HG02571 (cell line): ENCODE results near the gene SUPV3L1.
"Not testable (repeated sequence)": the region's sequence is repeated elsewhere in the genome, so short reads cannot be mapped to it uniquely, and the experiment has no call there.

Experiments
- ATAC-seq: cut with Tn5 transposase; IDR thresholded peaks from one replicate; pipeline ENCODE4 v1.9.1; 2021; ENCODE audit warnings: mild to moderate bottlenecking, moderate library complexity; ENCODE audit not compliant: unreplicated experiment

Gene SUPV3L1

DNA sequence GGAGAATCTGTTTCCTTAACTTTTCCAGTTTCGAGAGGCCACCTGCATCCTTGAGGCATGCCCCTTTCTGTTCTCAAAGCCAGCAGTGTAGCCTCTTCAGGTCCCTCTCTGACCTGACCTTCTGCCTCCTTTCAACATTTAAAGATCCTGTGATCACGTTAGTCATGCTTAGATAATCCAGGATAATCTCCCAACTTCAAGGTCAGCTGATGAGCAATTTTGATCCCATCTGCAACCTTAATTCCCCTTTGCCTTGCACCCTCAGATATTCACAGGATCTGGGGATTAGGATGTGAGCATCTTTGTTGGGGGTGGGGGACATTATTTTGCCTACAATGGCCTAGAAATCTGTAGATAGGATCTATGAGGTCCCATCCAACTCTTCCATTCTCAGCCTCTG is 48.1 kb downstream of the SUPV3L1 start:
- ATAC-seq = no peak

DNA sequence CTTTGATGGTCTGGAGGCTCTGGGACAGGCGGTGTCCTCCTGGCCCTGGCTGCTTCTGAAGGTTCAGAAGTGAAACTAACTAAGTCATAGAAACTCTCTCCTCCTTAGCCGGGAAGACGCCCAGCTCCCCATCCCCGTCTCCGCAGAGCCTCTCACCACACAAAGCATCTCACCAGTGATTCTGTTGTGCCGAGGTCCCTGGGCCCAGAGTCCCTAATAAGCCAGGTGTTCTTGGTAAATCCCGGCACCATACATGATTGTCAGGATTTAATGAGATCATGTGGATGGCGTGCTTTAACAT is 49.5 kb downstream of the SUPV3L1 start:
- ATAC-seq = no peak

GRCh38 chr10:69230128-69230527 is 50.1 kb downstream of the SUPV3L1 start:
- ATAC-seq = no peak

GRCh38 chr10:69232252-69232651 is 52.2 kb downstream of the SUPV3L1 start:
- no peak for ATAC-seq

DNA sequence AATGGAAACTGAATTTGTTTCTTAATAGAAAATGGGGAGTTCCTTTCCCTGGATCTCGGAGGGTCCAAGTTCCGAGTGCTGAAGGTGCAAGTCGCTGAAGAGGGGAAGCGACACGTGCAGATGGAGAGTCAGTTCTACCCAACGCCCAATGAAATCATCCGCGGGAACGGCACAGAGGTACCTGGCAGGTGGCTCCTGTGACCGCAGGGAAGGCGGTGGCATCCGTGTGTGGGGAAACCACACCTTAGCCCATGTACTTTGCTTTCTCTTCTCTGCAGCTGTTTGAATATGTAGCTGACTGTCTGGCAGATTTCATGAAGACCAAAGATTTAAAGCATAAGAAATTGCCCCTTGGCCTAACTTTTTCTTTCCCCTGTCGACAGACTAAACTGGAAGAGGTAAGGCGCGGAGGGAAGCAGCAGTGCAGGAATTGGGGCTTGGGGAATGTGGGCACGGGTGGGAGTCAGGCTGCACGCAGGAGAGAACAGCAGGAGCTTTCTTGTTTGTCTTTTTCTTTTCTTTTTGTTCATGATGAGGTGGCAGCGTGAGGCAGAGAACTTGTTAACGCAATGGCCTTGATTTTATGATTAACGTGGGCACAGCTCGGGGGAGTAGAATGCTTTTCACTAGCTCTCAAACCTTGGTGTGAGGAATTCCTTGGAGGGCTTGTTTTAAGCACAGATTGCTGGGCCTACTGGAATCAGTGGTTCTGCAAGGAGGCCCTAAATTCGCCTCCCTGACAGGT is 52.9 kb downstream of the SUPV3L1 start:
- ATAC-seq = no peak

DNA sequence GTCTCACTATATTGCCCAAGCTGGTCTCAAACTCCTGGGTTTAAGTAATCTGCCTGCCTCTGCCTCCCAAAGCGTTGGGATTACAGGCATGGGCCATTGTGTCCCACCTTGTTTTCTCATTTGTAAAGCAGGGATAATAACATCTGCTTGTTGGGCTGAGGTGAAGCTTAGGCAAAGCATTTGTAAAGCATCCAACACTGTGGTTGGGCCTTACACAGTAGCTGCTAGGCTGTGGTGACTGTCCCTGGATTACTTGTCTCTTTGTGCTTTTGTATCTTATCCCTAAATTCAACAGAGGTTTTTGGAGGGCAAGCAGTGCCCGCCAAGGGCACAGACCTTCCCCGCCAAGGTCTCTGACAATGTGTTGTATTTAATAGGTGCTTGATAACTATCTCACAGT is 54.4 kb downstream of the SUPV3L1 start:
- no peak for ATAC-seq

DNA sequence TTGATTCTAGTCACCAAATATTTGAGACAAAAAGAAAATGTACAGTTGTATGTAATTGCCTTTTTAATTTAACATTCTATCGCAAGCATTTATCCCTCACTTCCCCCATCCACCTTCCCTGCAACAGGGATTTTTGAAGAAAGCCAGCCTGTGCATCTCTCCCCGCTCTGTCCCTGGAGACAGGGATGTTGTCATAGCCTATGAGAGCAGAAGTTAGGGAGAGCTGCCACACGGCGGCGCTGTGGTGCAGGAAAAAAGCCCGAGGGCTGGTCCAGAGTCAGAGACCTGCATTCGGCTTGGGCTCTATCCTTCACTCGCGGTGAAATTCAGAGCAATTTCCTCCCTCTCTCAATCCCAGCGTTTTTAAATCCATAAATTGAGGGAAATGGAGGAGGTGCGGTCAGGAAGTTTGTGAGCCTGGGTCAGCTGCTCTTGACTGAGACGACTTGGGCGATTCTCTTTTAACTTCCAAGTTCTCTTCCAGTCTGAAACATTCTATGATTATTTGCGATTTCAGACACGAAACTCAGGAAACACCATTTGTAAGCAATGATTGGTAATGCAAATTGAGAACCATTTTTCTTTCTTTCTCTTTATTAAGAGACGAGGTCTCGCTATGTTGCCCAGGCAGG is 57.6 kb downstream of the SUPV3L1 start:
- peak; percentile 85 for ATAC-seq

DNA sequence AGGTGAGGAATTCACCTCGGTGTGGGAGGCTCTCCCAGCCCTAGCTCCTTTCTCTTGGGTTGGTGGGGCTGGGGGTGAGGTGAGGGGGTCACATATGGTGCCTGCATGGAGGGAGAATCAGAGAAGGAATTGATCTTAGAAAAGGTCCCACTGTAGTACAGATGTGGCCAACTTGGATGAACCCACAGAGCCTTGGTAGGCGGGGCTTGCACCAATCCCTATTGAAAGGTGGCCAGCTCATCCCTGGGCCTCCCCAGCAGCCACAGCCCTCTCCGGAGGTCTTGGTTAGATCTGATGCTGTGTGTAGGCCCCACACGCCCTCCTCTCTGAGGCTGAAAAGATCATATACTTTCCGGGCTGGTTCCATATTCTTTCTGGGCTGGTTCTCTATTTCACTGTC is 59.1 kb downstream of the SUPV3L1 start:
- no peak for ATAC-seq

DNA sequence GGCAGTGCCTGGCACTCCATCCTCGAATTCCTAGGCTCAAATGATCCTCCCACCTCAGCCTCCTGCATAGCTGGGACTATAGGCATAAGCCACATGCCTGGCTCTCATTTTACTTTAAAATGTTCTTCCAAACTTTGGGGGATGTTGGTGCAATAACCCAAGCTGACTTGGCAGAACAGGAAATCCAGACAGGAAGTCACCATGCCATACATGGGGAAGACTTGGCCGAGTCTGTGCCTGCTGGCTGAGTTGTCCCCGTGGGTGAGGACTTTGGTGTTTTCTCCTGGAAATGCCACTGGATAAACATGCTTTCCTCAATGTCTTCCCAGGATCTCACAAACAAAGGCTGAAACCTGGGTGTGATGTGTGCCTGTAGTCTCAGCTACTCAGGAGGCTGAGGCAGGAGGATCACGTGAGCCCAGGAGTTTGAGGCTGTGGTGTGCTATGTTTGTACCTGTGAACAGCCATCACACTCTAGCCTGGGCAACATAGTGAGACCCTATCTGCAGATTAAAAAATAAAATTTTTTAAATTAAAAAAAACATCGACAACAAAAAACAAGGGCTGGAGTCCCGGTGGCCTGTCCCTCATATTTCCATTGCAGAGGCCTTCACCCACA is 59.9 kb downstream of the SUPV3L1 start:
- ATAC-seq = no peak

DNA sequence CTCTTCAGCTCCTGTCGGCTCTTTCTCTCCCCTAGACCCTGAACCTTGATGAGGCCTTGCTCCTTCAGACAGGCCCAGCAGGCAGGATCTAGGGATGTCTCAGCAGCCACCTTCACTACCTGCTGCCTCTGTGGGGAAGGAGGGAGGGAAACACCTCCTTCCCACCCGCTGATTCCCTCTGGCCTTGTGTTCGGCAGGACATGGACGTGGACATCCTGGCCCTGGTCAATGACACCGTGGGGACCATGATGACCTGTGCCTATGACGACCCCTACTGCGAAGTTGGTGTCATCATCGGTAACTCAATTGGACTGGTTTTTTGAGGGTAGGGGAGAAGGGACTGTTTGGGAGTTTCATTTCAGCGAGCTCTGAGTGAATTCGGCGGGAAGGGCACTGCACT is 60.4 kb downstream of the SUPV3L1 start:
- no peak for ATAC-seq

DNA sequence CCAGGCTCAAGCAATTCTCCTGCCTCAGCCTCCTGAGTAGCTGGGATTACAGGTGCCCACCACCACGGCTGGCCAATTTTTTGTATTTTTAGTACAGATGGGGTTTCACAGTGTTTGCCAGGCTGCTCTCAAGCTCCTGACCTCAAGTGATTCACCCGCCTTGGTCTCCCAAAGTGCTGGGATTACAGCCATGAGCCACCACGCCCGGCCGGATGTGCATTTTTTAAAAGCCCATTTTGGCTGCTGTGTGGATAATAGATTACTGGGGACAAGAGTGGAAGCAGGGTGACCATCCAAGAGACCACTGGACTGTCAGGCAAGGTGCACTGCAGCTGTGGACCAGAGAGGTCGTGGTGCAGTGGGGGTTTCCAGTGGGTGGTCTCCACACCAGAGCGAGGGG is 61.5 kb downstream of the SUPV3L1 start:
- no peak for ATAC-seq

- ATAC-seq = no peak
These were observed 62.2 kb downstream of the SUPV3L1 start for GRCh38 chr10:69242040-69242851.

GRCh38 chr10:69242852-69243212 is 62.8 kb downstream of the SUPV3L1 start:
- no peak for ATAC-seq

- ATAC-seq = no peak
These were observed 63.8 kb downstream of the SUPV3L1 start for GRCh38 chr10:69243817-69244216.

DNA sequence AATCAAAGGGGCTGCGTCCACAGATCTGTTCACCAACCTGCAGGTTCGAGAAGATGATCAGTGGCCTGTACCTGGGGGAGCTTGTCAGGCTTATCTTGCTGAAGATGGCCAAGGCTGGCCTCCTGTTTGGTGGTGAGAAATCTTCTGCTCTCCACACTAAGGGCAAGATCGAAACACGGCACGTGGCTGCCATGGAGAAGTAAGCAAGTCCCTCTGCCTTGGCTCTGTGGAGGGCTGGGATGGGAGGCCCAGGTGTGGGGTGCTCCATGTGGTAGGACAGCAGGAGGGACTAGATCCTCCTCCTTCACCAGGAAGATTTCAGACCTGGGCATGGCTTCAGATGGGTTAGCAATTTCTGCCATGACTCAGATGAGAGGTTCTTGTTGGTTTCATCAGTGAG is 66.0 kb downstream of the SUPV3L1 start:
- no peak for ATAC-seq

DNA sequence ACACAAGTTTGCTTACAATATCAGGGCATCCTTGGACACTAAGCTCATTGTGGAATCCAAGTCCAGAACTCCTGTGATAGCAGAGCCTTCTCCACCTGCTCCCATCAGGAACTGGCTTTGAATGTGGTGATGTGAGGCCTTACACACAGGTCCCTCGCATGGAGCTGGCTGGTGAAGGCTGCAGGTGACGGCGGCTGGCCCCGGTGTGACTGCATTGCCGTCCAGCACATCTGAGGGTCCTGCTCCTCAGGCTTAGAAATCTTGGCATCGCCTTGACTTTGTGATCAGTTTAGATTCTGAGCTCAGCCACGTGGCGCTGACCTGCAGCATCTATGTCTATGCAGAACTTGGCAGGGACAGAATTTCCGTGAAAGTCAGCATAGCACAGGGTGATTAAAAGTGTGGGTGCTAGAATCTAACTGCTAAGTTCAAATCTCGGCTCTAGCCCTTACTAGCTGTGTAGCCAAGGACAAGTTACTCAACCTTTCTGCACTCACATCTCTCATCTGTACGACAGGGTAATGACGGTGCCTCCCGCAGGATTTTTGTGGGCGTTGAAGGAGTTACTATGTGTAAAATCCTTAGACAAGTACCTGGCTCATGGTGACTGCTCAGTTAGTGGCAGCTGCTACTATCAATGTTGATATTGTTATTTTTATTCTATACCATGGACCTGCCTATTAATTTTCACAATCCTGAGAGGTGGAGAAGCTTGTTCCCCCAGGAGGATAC is 66.7 kb downstream of the SUPV3L1 start:
- no peak for ATAC-seq

DNA sequence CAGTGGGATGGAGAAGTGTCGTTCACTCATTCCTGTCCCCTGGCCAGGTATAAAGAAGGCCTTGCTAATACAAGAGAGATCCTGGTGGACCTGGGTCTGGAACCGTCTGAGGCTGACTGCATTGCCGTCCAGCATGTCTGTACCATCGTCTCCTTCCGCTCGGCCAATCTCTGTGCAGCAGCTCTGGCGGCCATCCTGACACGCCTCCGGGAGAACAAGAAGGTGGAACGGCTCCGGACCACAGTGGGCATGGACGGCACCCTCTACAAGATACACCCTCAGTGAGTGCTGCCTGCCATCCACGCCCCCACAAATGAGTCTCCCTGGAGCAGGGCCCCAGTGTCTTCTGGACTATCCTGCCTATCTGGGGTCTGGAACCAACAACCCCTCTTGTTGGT is 67.3 kb downstream of the SUPV3L1 start:
- no peak for ATAC-seq

DNA sequence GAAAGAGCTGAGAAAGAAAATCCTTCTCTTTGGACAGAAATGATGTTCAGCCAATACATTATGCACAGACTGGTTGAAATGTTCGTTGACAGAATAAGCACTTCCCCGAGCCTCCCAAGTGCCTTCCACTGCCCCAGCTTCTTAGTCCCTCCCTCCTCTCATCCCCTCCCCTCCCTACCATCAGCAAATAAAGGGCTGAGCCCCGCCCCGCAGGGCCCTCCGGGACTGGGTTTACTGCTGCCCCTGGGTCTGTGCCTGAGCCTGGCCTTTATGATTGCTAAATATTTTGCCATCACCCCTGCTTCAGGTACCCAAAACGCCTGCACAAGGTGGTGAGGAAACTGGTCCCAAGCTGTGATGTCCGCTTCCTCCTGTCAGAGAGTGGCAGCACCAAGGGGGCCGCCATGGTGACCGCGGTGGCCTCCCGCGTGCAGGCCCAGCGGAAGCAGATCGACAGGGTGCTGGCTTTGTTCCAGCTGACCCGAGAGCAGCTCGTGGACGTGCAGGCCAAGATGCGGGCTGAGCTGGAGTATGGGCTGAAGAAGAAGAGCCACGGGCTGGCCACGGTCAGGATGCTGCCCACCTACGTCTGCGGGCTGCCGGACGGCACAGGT is 68.2 kb downstream of the SUPV3L1 start:
- no peak for ATAC-seq

GRCh38 chr10:69250041-69250440 is 70.0 kb downstream of the SUPV3L1 start:
- no peak for ATAC-seq

DNA sequence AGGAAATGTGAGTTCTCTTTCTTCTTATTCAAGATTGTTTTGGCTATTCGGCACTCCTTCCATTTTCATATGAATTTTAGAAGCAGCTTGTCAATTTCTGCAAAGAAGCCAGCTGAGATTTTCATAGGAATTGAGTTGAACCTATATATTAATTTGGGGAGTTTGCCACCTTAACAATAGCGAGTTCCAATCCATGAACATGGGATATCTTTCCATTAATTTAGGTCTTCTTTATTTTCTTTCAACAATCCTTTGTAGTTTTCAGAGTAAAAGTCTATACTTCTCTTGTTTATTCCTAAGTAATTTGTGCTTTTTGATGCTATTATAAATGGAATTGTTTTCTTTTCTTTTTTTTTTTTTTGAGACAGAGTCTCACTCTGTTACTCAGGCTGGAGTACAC is 71.4 kb downstream of the SUPV3L1 start:
- not testable (repeated sequence) for ATAC-seq

GRCh38 chr10:69253171-69253570 is 73.1 kb downstream of the SUPV3L1 start:
- ATAC-seq = no peak
